GM12878 (cell line): ENCODE data around the gene ZNF692.

ENCODE experiments used
- CREB1 ChIP-seq: IDR thresholded peaks from 2 replicates; pipeline ENCODE4 v1.6.1; 2012; ENCODE audit warnings: low read depth, mild to moderate bottlenecking, inconsistent platforms
- DPF2 ChIP-seq: fragments of 450-650 bp; IDR thresholded peaks from 2 replicates; pipeline ENCODE4 v1.6.1; 2017; ENCODE audit warnings: mild to moderate bottlenecking
- ESRRA ChIP-seq: IDR thresholded peaks from 2 replicates; pipeline ENCODE4 v1.6.1; 2012; ENCODE audit warnings: mild to moderate bottlenecking, low read length, improper control_type of control experiment
- FOXK2 ChIP-seq: fragments of 450-650 bp; IDR thresholded peaks from 2 replicates; pipeline ENCODE4 v1.6.1; 2017; ENCODE audit warnings: mild to moderate bottlenecking, moderate library complexity
- FOXM1 ChIP-seq: IDR thresholded peaks from 2 replicates; pipeline ENCODE4 v1.6.1; 2012; ENCODE audit warnings: low read depth, mild to moderate bottlenecking, inconsistent platforms, low read length, moderate library complexity
- JUND ChIP-seq: IDR thresholded peaks from 2 replicates; pipeline ENCODE4 v1.6.1; 2012; ENCODE audit warnings: low read depth, mild to moderate bottlenecking, low read length, improper control_type of control experiment, moderate library complexity
- POLR2A ChIP-seq: IDR thresholded peaks from 2 replicates; pipeline ENCODE4 v1.6.1; 2011; ENCODE audit warnings: low read depth, mild to moderate bottlenecking, low read length
- SIN3A ChIP-seq: IDR thresholded peaks from 2 replicates; pipeline ENCODE4 v1.6.1; 2012; ENCODE audit warnings: low read depth, low read length, improper control_type of control experiment
- SPI1 ChIP-seq: IDR thresholded peaks from 2 replicates; pipeline ENCODE4 v1.6.1; 2011; ENCODE audit warnings: low read depth, mild to moderate bottlenecking, low read length, moderate library complexity, borderline replicate concordance; ENCODE audit not compliant: insufficient read depth
- SUZ12 ChIP-seq: fragments of 200-600 bp; sonication (generic); IDR thresholded peaks from one replicate; pipeline ENCODE4 v1.6.1; 2018; ENCODE audit warnings: antibody characterized with exemption, mild to moderate bottlenecking; ENCODE audit not compliant: unreplicated experiment
- TF ChIP-seq, protein P1 (sequence below), 3 experiments: IDR thresholded peaks in 2 of 3; conservative IDR thresholded peaks in 1 of 3; 2 replicates each; pipeline ENCODE4 v1.5.1; 2011; ENCODE audit warnings: low read depth in 3 of 3, low read length in 3 of 3, mild to moderate bottlenecking in 3 of 3, control low read depth in 2 of 3, moderate library complexity in 2 of 3, inconsistent platforms in 1 of 3, mixed read lengths in 1 of 3; ENCODE audit not compliant: control insufficient read depth in 2 of 3, insufficient read depth in 1 of 3; ENCODE audit errors: extremely low read depth in 1 of 3
- TF ChIP-seq, protein P2 (sequence below): IDR thresholded peaks from 2 replicates; pipeline ENCODE4 v1.6.1; 2011; ENCODE audit warnings: low read depth, low read length, improper control_type of control experiment, borderline replicate concordance

DNA sequence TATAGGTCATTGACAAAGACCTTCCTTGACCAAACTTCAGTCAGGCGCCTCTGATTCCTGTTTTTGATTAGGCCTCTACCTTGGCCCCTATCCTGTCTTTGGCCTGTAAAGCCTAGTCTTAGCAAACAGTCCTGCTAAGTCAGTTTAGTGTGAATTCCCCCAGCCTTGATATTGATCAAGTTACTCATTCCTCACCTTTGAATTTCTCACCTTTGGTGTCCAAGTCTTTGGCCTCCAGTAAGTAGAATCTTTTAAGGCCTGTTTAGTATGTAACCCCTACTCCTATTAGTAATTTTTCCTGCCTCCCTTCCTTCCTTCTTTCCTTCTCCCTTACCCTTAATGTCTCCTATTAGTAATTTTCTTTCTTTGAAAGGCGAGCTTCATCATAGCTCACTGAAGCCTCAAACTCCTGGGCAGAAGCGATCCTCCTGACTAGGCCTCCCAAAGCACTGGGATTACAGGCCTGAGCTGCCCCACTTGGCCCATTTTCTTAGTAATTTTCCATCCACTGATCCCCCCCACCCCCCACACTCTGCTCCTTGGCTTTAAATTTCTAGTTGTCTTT, 13.0 kb upstream of the ZNF692 start:
- TF ChIP-seq FOXK2 (no peak), POLR2A (no peak), FOXM1 (no peak), CREB1 (no peak), JUND (no peak), SPI1 (no peak), ESRRA (no peak), SIN3A (no peak), SUZ12 (no peak), DPF2 (no peak)
- TF ChIP-seq, protein P1, sequence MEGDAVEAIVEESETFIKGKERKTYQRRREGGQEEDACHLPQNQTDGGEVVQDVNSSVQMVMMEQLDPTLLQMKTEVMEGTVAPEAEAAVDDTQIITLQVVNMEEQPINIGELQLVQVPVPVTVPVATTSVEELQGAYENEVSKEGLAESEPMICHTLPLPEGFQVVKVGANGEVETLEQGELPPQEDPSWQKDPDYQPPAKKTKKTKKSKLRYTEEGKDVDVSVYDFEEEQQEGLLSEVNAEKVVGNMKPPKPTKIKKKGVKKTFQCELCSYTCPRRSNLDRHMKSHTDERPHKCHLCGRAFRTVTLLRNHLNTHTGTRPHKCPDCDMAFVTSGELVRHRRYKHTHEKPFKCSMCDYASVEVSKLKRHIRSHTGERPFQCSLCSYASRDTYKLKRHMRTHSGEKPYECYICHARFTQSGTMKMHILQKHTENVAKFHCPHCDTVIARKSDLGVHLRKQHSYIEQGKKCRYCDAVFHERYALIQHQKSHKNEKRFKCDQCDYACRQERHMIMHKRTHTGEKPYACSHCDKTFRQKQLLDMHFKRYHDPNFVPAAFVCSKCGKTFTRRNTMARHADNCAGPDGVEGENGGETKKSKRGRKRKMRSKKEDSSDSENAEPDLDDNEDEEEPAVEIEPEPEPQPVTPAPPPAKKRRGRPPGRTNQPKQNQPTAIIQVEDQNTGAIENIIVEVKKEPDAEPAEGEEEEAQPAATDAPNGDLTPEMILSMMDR (IDR thresholded peaks at IDR 0.05 in 2 of 3, conservative IDR thresholded peaks at IDR 0.05 in 1 of 3; ENCODE audit: control insufficient read depth in 2 of 3, extremely low read depth in 1 of 3, insufficient read depth in 1 of 3, low read depth in 3 of 3, low read length in 3 of 3): no peak
- TF ChIP-seq, protein P2, sequence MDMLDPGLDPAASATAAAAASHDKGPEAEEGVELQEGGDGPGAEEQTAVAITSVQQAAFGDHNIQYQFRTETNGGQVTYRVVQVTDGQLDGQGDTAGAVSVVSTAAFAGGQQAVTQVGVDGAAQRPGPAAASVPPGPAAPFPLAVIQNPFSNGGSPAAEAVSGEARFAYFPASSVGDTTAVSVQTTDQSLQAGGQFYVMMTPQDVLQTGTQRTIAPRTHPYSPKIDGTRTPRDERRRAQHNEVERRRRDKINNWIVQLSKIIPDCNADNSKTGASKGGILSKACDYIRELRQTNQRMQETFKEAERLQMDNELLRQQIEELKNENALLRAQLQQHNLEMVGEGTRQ: no peak
